Stromal cell of bone marrow (primary cell): ENCODE data around the gene RTN4RL2.
A peak's percentile ranks its signal among the peaks of the same experiment; 100 is the strongest.

ENCODE experiments used
- DNase-seq: peaks from one replicate; pipeline ENCODE4 v3.0.0-alpha.2; 2012; ENCODE audit warnings: low read depth

RTN4RL2 gene

DNA sequence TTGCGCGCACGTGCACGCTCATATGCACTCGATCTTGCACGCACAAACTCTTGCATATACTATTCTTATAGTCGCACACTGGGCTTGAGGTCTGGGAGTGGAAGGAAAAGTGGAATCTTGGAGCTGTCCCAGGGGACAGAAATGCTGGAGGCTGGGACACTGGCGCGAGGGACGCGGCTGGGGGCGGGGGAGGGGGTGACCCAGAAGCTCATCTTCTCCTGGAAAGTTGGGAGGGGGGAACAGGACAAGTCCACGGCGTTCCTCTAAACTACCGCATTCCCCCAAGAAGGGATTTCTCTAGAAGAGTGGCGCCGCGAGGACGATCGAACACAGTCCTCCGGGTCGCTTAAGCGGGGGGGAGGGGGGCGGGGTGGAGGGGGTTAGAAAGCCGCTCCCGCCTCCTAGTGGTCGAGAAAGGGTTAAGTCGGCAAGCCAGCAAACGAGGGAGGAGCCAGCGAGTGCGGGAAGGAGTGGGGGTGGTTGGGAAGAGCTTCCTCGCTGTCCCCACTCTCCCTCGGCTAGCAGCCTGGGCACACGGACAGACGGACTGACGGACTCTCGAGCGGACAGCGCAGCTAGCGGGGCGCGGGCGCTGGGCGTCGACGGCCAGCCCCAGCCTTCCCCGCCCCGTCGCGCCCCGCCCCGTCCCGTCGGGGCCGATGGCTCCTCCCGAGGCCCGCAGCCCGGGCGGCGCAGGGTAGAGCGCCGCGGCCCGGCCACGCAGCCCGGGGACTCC, at the start of gene RTN4RL2:
RTN4RL2 (plus strand) TSS at position 507 of the 736 bp plus-strand sequence. CDS start 338 bp downstream, outside the sequence.
- no peak for DNase-seq

DNA sequence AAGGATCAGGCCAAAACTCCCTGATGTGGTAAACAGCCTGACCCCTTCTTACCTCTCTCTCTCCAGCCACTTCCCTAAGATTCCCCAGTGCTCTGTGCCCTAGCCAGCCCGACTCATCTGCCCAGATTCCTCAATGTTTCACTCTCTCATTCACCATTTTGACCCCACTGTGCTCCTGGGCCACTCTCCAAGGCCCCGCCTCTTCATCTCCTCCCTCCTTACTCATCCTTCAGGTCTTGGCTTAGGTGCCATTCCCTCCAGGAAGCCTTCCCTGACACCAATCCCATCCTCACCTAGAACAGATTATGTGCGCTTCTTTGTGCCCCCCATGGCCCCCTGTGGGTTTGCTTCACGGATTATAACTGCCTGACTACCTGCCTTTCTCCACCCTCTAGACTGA, 46.6 kb upstream of the RTN4RL2 start:
- DNase-seq = no peak

DNA sequence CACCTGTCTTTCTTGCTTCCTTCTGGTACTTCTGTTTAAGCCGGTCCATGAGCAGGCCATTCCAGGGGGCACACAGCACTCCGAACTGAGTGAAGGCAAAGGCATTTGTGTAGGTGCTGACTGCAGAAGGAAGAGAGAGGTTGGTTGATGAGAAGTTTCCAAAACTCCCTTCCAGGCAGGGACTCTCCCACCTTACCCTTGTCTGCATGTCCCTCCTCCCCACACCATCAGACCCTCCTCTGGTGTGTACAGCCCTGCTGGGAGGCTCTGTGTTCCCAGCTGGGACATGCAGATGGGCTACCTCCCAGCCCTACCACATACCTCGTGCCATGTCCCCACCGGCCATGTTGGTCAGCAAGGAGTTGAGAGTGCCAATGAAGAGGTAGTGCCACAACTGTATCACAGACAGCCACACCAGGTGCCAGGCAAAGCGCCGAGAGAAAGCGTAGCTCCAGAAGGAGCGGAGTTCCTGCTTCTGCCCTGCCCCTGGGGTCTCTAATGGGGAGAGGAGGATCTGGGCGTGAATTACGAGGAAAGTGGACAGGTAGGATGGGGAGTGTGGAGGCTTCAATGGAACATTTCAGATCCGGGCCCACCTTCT, 45.6 kb upstream of the RTN4RL2 start:
- DNase-seq = no peak

DNA sequence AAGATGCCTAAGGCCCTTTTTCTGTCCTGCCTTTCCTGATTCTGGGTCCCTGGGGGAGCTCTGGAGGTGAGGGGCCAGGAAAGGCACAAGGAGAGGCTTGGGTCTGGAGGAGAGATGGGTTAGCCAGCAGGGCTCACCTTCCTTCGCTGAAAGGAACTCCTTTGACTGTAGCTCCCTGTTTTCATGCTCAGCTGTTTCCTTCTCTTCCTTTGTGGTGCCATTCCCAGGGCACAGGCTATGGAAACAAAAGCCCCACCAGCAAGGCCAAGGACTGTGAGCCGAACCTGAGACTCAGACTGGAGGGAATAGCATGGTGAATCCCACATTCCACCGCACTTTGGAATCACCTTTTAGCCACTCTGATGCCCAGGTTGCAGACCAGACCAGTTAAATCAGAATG, 43.9 kb upstream of the RTN4RL2 start:
- no peak for DNase-seq

DNA sequence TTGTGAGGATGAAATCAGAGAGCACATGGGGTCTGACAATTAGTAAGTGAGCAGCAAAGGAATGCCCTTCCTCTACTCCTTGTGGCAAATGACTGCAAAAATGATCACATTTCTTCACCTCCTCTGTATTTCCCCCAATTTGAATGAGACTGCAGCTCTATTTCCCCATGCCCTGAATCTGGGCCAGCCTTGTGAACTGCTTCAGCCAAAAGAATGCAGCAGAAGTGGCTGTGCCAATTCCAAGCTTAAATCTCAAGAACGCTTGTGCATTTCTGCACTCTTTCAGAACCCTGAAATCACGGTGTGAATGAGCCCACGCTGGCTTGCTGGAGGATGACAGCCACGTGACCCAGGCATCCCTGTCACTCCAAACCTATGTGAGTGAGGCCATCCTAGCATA, 43.3 kb upstream of the RTN4RL2 start:
- peak; percentile 66 for DNase-seq

DNA sequence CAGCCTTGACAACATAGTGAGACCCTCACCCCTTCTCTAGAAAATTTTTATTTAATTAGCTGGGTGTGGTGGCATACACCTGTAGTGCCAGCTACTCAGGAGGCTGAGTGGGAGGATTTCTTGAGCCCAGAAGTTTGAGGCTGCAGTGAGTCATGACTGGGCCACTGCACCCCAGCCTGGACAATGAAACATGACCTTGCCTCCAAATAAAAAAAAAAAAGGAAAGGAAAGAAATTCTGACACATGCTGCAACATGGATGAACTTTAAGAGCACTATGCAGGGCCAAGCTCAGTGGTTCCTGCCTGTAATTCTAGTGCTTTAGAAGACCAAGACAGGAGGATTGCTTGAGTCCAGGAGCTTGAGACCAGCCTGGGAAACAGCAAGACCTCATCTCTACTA, 42.2 kb upstream of the RTN4RL2 start:
- no peak for DNase-seq

DNA sequence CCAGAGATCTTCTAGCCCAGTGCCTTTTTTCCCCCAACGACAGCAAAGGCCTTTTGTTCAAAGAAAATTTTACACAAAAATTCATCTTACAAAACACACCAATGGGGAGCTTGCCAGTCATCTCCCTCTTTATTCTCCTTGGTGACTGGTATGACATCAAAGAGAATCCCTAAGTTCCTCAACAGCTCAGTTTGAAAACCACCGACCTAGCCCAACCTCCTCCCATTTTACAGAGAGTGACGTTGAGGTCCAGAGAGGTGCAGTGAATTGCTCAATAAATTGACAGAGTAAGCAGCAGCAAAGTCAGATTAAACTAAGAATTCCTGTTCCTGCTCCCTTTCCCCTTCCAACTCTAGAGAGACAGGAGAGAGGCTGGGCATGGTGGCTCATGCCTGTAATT, 41.2 kb upstream of the RTN4RL2 start:
- no peak for DNase-seq

DNA sequence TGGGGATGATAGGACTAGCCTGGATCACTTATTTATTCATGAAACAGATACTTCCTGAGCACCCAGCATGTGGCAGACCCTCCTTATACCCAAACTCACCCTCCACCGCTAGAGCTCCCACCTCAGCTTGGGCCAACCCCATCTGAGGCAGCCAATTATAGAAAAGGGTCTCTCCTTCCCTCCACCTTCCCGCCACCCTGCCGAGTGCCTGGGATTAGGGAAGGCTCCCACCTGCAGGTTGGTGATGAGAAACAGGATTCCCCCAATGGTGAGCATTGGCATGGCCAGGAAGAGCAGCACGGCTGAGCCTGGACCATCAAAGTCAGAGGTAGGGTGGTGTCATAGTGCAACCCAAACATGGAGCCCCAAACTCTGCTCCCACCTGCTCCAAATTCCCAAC, 39.3 kb upstream of the RTN4RL2 start:
- DNase-seq = no peak

DNA sequence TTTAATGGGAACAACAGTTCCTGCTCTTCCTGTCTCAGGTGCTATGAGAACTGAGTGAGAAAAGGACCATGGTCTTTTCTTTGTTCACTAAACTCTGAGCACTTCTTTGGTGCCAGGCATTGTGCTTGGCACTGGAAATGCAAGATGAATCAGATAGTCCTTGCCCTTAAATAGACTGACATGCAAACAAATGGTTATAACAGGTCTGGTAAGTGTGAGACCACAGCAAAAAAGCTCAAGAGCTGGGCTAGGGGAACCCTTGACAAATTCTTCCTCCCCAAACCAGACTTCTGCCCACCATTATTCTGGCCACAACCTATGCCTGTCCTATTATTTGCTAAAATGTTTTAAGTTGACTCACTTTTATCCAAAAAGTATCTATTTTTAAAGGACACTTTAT, 38.5 kb upstream of the RTN4RL2 start:
- DNase-seq = no peak

DNA sequence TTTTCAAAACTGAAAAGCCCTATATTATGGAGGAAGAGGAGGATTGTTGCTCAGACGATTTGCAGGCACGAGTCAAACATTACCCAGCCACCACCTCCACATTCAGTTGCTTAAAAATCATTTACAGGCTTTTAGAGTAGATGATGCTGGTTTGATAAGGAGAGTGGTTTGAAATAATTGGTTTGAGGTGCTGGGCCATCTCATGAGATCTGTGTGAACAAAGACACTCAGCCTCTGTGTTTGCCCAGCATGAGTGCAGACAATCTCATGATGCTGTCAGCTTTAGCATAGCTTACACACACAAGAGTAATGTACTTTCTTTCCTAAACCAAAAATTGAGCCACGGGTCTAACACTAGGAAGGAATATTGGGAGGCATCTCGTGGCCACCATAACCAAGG, 37.7 kb upstream of the RTN4RL2 start:
- no peak for DNase-seq

DNA sequence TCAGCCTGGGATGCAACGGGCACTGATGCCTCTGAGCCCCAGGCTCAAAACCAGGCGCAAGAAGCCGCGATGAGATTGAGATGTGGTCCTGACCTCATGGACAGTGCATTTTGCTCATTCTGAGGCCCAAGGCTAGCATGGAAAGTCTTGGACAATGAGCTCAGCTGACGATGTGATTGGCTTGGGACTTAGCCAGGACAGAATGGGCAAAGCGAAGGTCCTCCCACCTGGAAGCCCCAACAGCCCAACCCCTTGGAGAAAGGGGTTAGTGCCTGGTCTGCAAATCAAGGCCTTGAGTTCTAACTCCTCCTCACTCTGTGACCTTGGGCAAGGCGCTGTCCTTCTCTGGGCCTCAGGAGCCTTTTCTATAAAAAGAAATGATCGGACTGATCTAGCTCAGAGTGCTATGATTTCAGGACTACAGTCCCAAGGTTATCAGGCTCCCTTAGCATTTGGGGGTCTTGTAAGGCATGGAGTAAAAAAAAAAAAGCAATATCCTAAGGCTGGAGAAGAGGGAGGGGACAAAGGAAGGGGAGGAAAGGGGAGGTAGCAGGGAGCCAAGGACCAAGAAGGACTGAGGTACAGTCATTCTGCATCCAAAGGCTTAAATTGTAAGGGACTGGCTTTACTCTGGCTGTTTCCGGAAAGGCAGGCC, 36.1 kb upstream of the RTN4RL2 start:
- no peak for DNase-seq

DNA sequence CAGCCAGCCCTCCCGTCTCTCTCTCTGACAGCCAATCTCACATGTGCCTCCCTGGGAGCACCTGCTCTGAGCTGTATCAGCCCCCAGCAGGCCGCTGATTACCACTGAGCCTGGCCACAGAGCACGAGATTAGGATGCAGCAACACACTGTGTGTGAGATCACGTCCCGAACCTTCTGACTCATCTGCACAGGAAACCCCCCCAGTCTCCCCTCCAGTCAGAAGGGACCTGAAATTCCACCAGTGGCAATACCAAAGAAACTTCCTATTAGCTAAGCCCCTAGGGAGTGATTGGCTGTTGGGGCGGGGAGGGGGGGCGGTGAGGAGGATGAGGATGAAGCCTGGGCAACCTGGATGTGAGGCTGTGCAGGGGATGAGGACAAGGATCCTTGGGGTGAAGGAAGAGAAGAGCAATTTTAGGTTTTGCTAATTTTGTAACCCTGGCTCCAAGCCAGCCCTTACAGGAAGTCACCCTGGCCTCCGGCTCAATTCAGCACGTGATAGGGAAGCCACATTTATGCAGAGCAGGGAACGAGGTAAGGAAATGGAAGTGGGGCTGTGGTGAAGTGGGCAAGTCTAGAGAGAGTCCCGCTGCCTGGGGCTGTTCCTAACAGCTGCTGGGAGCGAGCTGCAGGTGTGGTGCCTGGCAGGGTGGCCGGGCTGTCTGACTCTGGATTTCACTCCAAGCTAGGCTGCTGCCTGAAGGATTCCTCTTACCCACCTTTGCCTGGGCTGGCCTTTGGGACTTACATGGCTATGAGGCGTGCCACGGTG, 35.4 kb upstream of the RTN4RL2 start:
- DNase-seq = peak; percentile 79

DNA sequence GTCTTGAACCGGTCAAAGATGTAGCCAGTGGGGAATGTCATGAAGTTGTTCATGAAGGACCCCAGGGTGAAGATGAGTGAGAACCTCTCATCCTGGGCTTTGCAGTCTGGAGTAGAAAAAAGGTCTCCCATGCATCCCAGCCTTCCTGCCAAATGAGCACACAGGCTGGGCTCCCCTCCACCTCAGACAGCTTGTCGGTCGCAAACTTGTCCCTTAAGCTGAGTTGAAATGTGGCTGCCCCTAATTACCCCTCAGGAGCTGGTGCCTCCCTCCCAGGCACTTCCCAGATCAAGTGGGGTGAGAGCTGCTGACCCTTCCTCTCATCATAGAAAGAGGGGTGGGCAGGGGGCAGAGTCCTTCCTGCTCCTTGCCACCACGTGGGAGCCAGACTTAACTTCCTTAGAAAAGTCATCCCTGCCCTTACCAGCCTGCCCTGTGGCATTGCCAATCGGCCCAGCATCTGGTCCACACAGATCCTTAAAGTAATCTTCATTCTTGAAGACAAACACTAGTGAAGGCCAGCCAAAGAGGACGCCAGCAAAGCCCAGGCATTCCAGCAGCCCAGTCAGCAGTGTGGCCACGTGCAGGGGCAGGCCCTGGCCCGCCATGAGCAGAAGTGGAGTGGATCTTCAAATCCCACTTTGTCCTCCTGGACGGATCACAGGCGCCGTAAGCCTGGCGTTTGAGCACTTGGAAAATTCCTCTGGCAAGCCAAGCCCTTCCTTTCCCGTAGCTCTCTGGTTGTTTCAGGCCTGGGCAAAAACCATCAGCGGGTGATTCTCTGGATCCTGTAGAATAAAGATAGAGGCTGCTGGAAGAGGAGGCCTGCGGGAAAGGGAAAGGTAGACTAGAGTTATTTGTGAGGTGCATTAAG, 34.5 kb upstream of the RTN4RL2 start:
- DNase-seq = no peak

DNA sequence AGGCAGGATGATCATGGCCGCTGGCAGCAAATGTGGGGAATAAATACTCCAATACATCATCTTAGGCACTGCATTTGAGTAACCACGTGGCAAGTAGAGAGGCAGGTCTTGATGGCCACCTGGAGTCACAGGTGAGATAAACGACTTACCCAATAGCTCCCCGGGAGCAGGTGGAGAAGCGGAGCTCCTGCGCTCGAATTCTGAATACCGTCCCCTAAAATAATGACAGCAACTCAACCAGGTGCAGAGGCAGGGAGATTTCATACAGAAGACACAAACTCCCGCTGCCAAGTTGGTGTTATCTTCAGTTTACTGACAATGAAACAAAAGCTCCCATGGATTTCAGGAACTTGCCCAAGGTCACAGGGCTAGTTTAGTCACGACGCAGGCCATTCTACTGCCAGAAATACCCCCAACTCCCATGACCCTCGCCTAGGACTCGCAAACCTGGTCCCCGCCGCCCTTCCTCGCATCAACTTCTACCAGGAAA, 33.8 kb upstream of the RTN4RL2 start:
- DNase-seq = no peak

DNA sequence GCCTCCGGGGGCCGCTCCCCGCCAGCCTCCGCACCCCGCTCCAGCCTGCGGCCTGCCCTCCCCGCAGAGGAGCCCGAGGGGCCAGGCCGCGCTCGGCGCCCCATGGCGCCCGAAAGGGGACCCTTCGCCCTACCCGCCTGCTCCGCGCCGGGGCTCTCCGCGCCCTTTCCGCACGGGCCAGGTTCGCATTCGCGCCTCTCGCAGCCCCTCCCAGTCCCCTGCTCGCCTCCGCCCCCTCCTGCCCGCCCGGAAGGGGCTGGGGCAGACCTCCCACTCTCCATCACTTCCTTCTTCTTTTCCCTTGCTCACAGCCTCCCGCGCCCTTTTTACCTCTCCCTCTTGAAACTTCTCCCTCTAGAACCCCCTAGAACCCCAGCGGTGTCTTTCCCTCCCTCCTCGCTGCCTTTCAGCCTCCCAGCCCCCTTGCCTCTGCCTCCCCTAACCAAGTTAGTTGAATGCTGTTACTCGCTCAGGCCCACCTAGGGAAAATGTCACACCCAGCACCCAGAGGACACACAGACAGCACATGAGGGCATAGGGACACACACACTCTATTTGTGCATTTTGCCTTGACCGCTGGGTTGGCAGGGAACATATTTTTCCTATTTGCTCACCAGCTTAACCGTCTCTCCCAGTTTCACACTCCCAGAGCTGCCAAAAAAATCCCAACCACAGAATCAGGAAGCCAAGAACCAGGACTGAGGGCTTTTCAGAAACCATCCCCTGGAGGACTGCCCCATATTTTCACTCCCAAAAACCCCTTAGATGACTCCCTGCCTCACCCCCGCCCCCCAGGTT, 33.2 kb upstream of the RTN4RL2 start, which contains the start of gene SLC43A3:
SLC43A3 (minus strand) TSS at position 193 of the 798 bp plus-strand sequence. CDS start 949 bp downstream, outside the sequence.
- peak; percentile 99 for DNase-seq

DNA sequence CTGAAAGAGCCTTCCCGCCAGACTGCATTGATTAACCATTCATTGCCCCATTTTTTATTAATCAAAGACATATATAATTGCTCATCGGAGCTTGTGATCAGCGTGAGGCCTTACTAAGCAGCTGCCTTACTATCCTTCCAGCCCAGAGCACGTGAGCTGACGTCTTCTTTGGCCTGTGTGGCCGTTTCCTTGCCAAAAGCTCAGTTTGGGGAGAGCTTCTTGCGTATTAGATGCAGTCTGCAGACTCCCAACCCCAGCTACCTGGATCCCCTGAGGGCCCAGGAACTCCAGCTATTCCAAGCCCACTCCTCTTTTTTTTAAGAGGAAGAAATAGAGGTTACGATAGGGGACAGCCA, 32.6 kb upstream of the RTN4RL2 start:
- DNase-seq = peak; percentile 95

DNA sequence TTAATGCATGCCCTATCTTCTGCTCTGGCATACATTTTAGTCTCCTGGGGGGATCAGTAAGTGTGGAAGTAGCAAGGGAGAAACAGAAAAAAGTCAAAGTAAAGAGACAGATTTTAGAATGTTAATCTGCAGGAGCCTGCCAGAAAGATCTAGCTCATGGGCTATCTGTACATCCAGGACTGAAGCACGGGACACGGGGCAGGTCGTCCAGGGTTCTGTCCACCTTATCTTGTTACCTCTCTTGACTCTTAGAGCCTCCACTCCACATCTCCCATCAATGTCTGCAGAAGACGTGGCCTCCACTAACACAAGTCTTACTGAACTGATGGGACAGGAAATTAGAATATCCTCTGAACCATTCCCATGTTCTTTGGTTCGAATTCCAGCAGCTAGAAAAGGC, 31.7 kb upstream of the RTN4RL2 start:
- DNase-seq = no peak

DNA sequence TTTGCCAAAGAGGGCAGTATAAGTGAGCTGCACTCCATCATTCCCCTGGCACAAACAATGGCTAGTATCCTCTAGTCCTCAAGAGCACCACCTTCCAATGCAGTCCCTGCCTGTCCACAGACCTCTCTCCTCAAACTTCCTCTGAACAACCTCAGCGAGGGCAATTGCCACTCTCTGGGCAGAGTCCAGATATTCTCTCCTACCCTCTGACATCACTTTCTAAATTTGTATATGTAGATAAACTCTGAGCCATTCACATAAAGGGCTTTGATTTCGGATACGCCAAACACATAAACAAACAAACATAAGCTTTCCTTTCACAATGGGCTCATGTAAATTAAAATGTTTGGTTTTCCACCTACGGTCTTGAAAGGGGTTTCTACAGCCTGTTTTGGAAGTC, 30.4 kb upstream of the RTN4RL2 start:
- DNase-seq = no peak

DNA sequence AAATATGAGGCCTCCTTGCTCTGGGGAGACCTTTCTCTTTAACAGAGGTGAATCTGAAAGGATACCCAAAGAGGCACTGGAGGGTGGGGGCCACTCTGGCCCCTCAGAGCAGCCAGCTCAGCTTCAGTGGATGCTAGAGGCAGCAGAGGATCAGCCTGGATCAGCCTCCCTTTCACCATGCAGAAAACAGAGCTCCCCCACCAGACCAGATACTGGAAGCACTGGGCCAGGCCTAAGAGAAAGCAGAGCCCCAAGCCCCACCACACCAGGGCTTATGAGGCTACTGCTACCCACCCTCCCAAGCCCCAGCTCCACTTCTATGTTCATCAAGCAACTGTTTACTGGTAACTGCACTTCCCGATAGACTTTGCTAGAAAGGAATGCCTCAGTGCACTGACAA, 29.4 kb upstream of the RTN4RL2 start:
- no peak for DNase-seq

DNA sequence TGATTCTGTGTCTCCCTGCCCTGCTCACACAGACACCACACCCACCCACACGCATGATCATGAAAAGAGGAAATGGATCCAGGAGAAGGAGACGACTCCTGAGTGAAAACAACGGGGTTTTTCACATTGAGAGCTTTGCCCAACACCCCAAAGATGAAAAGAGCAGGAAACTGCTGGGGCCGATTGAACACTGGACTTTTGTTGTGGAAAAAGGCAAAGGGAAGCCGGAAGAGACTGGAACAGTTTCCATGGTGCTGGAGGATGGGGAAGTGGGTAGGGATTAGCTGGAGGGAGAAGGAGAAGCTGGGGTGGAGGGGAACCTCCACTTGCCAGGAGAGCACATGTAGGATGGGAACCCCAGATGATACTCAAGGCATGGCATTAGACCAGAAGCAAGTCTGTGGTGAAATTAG, 28.2 kb upstream of the RTN4RL2 start:
- no peak for DNase-seq
